HG02588 (cell line): ENCODE data around the gene KCTD18.

Experiments used
- ATAC-seq: cut with Tn5 transposase; IDR thresholded peaks from one replicate; pipeline ENCODE4 v1.9.1; 2021; ENCODE audit warnings: mild to moderate bottlenecking, moderate library complexity; ENCODE audit not compliant: unreplicated experiment

Gene KCTD18

DNA sequence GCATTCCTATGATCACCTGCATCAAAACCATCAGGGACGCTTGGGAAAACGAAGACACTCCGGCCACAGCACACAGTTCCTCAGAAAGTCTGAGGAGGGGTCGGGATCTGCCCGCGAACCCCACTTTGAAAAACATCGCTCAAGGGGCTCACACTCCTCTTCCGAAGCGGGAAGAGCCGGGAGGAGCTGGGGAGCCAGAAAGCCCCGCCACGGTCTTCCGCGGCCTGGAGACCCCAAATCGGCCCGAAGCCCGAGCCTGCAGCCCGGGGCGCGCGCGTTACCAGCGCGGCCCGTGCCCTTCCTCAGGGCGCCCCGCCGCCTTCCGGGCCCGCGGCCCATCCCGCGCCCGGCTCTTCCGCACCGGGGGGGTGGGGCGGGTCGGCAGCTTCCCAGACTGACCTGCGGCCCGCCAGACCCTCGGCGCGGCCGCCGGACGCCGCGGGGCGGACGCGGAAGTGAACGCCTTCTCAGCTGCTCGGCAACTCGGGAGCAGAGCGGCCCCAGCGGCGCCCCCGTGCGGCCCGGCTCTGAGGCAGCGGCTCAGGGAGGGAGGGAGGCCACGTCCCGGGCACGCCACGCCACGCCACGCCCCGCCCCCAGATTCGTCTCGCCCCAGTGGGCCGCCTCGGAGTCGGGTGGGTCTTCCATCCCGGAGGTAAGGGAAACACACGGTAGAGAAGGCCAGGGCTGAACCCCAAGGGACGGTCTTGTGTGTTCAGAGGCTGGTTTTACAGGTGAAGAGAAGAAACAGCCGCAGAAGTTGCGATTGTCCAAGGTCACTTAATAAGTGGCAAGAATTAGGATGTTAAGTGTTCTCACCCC, at the start of gene KCTD18:
KCTD18 (minus strand) TSS at position 457 of the 822 bp plus-strand sequence. CDS start 3,052 bp downstream, outside the sequence.
- ATAC-seq, result peak; percentile 99

- no peak for ATAC-seq
Observed at GRCh38 chr2:200540793-200541192, 30.9 kb upstream of the KCTD18 start.

GRCh38 chr2:200538139-200538538, 28.3 kb upstream of the KCTD18 start:
- no peak for ATAC-seq

- ATAC-seq, result no peak
Observed at GRCh38 chr2:200534572-200534971, 24.7 kb upstream of the KCTD18 start.

- no peak for ATAC-seq
Observed at GRCh38 chr2:200533754-200534153, 23.9 kb upstream of the KCTD18 start.

DNA sequence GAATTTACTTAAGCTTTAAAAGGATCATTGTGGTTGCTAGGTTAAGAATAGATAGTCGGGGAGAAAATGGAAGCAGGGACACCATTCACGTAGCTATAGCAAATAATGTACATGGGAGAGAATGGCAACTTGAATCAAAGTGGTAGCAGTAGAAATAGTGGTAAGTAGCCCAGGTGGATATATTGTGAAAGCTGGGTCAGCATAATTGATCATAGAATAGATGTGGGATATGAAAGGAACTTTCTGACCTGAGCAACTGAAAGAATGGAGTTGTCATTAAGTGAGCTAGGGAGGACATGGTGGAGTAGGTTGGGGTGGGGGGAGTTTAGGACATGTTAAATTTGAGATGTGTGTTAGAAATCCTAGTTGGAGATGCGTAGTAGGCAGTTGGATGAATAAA, 18.4 kb upstream of the KCTD18 start:
- no peak for ATAC-seq

DNA sequence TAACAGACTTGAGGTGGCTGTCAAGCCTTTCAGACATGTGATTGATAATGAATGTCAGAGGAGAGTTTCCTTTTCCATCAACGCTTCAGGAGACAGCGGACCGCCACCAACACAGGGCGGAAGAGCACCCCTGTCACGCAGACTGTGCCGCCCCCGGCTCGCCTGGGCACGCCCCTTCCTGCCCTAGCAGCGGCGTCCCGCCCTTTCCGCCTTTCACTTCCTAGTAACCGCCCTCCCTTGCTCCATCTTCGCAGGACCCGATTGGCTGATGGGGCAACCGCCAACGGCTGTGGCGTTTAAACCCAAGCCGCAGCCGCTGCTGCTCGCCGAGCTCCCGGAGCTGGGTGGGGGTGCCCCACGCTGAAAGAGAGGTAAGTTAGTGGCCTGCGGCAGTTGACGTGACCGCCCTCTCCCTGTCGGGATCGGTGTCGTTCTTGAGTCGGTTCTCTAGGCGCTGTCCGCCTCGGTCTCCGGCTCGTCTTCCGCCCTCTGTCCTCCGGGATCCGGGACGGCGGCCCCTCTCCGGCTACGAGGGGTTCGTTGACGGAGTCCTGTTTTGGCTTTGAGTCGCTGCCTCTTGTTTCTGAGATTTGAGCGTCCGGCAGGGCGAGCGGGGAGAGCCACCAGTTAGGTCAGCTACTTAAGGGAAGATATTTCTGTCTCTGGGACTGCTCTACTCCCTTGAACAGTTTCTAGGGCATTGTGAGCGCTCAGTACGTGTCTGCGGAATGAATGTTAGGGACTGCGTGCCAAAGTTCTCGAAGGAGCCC, 16.2 kb upstream of the KCTD18 start, which contains the start of gene SGO2:
SGO2 (plus strand) TSS at position 326 of the 770 bp plus-strand sequence. CDS start 6,769 bp downstream, outside the sequence.
- ATAC-seq, result peak; percentile 100

- ATAC-seq, result no peak
Observed at GRCh38 chr2:200525551-200525881, 15.6 kb upstream of the KCTD18 start.

DNA sequence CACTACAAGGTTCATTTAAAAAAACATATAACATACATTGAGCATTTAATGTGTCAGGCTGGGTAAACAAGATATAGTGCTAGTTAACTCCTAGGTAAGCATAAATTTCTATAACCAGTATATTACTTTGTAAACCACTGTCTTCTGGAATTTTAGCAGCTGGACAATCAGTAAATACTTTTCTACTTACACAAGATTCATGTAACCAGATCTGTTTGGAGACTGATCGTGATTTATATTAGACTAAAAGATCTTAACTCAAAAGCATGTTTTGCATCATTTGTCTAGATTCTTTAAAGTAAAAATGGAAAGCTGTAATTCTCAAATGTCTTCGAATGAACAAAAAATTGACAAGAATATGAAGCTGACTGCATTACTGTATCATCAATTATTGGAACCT, 15.2 kb upstream of the KCTD18 start:
- ATAC-seq, result no peak

GRCh38 chr2:200523604-200524003, 13.7 kb upstream of the KCTD18 start:
- no peak for ATAC-seq

DNA sequence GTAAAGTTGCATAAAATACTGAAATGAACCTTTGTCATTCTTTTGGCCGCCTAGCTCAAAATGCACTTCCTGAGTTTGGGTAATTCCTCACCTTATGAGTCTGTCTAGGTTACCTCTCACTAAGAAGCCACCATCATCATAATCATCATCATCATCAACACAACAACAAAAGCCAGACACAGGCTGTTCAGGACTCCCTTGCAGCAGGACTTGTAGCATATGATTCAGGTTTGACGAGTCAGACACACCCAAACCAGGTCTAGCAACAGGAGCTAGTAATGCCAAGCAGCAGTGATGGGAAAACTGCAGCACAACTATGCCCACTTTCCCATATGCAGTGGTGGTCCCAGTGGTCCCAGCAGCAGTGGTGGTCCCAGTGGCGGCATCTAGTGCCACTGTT, 13.3 kb upstream of the KCTD18 start:
- no peak for ATAC-seq

DNA sequence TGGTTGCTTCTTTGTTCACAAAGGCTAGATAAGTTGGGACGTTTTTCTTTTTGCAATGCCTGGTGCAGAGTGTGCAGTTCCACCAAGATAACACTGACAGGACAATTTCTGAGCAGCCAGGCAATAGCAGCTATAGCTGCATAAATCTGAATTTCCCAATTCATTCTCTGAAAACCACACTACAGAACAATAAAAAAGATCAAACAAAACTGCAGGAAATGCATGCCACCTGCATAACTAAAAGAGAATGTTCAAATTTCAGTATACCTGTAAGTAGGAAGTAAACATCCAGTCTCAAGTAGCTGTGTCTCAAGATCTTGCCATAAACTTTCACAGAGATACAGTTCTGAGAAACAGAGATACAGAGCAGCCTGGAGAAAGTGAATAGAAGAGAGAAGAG, 5.3 kb upstream of the KCTD18 start:
- no peak for ATAC-seq

DNA sequence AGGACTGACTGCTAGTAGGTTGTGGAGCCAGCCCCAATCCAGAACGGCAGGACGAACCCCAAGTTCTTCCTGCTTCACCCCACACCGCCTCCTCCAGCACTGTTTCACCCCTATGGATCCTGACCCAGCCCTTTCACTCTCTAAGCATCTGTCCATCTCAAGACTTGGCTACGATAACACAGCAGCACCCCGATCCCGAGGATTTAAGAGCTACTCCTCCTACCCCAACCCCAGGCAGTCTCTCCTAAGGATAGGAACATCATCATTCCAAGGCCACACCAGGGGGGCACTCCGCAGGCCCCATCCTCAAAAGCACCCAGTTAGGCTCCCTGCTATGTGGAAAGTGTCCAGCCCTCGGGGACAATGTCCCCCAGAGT, 645 bp downstream of the KCTD18 start:
- no peak for ATAC-seq

DNA sequence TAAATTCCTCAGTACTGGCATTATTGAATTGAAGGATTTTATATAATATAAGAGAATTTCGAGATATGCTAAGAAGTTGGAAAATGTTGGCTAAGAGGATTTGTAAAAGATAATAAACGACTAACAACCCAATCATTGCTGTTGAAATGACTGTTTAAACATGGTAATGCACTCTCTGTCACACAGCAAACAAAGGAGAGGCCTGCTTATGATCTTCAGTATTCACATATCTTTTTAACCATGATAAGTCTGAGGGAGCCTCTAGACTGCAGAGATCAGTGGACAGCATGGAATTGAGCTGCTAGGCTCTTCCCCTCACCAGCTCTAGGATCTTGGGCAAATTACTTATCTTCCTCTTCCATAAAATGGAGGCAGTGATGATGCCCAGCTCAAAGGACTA, 2.7 kb downstream of the KCTD18 start:
- no peak for ATAC-seq

DNA sequence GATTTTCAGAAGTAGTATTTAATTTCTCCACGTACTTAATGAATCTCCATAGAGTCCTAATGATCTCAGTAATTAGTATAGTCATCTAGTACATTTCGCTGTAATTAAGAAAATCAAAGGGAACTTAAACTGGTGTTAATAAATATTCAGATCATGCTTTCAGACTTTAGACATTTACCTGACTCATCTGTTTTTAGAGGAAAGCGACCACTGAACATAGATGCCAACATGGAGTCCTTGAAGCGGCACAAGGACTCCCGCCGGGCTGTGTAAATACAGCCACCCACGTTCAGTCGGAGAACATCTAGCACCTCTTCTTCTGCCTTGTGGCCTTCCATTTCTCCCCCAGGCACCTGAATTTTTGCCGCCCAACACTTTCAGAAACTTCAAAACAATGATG, 3.2 kb downstream of the KCTD18 start:
- ATAC-seq, result no peak

GRCh38 chr2:200502196-200502595, 7.7 kb downstream of the KCTD18 start:
- ATAC-seq, result no peak

- ATAC-seq, result no peak
Observed at GRCh38 chr2:200498402-200499162, 11.3 kb downstream of the KCTD18 start.

- ATAC-seq, result no peak
Observed at GRCh38 chr2:200496696-200497095, 13.2 kb downstream of the KCTD18 start.

DNA sequence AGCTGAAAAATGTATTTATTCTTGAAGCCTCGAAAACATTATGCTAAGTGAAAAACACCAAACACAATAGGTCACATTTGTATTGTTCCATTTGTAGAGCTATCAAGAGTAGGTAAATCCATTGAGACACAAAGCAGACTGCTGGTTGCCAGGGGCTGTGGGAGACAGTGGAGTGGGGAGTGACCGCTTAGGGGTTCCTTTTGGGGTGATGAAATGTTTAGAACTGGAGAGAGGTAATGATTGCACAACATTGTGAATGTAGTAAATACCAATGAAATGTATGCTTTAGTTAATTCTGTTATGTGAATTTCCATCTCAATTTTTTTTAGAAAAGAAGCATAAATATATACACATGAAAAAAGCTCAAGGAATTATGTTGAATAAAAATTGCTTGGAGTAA, 15.8 kb downstream of the KCTD18 start:
- no peak for ATAC-seq

- no peak for ATAC-seq
Observed at GRCh38 chr2:200492656-200493055, 17.2 kb downstream of the KCTD18 start.

DNA sequence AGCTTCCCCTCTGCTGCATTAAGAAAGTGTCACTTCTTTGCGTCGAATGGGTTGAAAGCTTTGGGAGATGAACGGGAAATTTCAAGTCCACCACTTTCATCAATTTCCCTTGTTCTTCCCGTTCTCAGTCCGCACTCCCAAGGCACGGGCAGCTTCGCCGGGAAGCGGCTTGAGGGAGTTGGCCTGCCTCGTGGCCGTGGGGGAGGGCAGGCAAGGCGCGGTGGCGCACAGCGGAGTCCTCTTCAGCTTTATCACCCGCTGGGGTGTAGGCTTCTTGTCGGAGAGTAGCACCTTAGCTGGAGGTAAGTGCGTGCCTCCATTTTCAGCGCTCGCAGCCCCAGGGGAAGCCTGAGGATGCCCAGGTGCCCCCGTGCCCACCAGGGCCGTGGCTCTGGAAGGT, 19.9 kb downstream of the KCTD18 start:
- ATAC-seq, result no peak
